GM10248 (cell line): ENCODE measurements around the gene APOB.

ENCODE experiments used
- CTCF ChIA-PET: fragments of 300-600 bp; sonication (Branson Sonifier 250); formaldehyde crosslinking; extraction: SDS; loops from one replicate; lab custom pipeline; 2021; ENCODE audit warnings: antibody characterized with exemption; lab: Yijun Ruan, JAX
- POLR2A ChIA-PET: fragments of 350-650 bp; sonication (Branson Sonifier 250); formaldehyde crosslinking; extraction: SDS; loops from one replicate; lab custom pipeline; 2020; ENCODE audit warnings: antibody characterized with exemption; lab: Yijun Ruan, JAX
- DNase-seq: peaks from one replicate; pipeline ENCODE4 v3.0.0; 2012; ENCODE audit errors: extremely low spot score
- TF ChIP-seq, protein P1 (sequence below): IDR thresholded peaks from 2 replicates; pipeline ENCODE4 v1.5.1; 2012; ENCODE audit warnings: mild to moderate bottlenecking, low read depth; ENCODE audit errors: extremely low read depth, missing control alignments, control extremely low read depth

Gene APOB

DNA sequence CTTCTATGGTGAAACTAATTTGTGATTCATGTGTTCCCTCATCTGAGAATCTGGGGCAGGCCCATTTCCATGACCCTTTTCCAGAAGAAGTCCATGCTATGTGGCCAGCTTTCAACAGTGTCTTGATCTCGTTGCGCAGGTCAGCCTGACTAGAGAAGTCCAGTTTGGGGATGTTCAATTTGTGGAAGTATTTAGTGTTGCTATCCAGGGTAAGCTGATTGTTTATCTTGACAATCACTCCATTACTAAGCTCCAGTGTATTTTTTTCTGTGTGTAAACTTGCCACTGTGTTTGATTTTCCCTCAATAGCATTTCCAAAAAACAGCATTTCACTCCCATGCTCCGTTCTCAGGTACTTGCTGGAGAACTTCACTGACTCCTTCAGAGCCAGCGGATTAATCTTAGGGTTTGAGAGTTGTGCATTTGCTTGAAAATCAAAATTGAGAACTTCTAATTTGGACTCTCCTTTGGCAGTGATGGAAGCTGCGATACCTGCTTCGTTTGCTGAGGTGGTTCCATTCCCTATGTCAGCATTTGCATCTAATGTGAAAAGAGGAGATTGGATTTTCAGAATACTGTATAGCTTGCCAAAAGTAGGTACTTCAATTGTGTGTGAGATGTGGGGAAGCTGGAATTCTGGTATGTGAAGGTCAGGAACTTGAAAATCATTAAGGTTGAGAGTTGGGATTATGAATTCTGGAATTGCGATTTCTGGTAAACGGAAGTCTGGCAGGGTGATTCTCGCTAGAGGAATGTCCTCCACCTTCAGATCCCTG is 35.7 kb downstream of the APOB start:
- TF ChIP-seq, protein P1, sequence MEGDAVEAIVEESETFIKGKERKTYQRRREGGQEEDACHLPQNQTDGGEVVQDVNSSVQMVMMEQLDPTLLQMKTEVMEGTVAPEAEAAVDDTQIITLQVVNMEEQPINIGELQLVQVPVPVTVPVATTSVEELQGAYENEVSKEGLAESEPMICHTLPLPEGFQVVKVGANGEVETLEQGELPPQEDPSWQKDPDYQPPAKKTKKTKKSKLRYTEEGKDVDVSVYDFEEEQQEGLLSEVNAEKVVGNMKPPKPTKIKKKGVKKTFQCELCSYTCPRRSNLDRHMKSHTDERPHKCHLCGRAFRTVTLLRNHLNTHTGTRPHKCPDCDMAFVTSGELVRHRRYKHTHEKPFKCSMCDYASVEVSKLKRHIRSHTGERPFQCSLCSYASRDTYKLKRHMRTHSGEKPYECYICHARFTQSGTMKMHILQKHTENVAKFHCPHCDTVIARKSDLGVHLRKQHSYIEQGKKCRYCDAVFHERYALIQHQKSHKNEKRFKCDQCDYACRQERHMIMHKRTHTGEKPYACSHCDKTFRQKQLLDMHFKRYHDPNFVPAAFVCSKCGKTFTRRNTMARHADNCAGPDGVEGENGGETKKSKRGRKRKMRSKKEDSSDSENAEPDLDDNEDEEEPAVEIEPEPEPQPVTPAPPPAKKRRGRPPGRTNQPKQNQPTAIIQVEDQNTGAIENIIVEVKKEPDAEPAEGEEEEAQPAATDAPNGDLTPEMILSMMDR, result no peak
- POLR2A ChIA-PET, result no interaction called here
- DNase-seq, result no peak
- CTCF ChIA-PET, result interaction anchor here (1.0 kb wide), 1 partner anchor 9 kb away, joined by 3 read pairs; no protein-coding TSS in a partner anchor

DNA sequence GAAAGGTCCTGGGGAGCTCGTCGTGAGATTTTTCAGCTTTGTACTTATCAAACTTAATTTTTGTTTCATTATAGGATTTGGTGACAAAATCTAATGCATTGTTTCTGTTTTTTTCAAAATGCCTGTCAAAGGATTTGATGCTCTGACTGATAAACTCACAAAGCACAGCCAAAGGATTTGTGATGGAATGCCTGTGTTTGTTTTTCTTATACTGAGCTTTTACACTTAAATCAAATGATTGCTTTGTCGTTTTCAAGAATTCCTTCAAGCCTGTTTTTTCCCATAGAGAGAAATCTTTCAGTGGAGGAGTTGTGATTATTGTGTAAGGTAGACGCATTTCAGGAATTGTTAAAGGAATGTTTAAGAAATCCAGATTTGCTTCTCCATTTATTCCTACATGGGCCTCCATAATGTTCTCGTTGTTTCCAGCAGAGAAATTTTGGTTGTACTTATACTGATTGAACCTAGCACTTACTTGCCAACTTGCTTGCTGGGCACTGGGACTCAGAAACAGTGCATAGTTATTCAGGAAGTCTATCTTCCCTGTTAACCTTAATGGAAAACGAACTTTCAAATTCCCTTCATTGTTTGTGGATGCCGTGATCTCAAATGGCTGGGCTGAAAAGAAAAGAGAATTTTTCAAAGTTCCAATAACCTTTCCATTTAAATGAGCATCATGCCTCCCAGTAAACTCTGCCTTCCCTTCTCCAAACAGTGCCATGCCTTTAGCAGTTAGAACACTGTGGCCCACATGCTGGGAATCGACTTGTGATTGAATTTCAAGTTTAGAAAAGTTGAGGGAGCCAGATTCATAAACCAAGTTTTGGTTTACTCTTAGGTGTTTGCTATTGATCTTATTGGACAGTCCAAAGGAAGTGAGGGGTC is 36.5 kb downstream of the APOB start:
- TF ChIP-seq, protein P1, result no peak
- CTCF ChIA-PET, result interaction anchor here (1.2 to 1.3 kb wide), 2 partner anchors 8 to 198 kb away, joined by 3 to 5 read pairs; no protein-coding TSS in a partner anchor
- POLR2A ChIA-PET, result no interaction called here
- DNase-seq, result no peak

DNA sequence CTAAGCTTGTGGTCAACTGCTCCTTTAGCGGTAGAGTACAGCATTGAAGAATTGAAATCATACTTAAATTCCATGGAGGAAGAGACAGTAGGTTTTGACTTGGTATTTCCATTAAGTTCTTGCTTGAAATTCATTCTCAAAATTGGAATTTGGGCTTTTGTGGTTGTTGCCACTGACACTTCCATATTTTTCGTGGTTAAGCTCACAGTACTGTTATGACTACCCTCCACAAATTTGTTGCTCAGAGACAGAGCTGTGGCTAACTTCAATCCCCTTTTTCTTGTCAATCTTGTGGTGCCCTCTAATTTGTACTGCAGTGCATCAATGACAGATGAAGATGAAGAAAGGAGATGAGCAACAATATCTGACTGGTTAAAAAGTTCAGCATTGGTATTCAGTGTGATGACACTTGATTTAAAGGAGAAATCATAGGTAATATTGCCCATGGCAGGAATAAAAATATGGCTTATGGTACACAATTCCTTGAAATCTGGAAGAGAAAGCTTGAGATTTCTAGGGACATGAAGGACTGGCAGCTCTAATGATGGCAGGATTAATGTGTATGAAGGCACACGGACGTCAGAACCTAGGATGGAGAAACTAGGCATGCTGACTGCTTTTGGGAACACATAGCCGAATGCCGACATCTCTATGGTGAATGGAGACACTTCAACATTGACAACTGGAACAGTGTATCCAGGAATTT is 37.3 kb downstream of the APOB start:
- ChIA-PET POLR2A (no interaction called here), CTCF (interaction anchor here (1.2 to 1.5 kb wide), 3 partner anchors 9 to 344 kb away, joined by 3 to 5 read pairs (median 3); no protein-coding TSS in a partner anchor)
- no peak for DNase-seq
- TF ChIP-seq, protein P1, result no peak

DNA sequence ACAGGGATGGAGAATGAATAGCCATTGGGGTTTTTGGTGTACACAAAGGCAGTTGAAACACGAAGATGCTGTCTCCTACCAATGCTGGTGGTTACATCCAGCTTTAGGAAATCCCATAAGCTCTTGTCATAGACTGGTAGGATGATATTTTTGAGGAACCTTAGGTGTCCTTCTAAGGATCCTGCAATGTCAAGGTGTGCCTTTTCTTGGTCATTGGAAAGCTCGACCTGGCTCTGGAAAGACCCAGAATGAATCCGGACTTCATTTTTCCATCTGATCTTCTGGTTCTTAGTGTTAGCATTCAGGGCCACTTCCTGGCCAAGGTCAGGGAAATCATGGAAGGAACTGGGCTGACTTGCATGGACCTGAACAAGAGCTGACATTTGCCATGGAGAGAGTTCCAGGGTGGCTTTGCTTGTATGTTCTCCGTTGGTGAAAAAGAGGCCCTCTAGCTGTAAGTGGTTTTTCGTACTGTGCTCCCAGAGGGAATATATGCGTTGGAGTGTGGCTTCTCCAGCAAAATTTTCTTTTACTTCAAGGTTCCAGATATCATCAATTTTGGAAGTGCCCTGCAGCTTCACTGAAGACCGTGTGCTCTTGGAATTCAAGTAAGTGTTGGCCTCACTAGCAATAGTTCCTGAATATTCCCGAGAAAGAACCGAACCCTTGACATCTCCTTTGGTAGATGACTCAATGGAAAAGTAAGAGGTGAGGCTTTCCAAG is 38.0 kb downstream of the APOB start:
- no peak for DNase-seq
- ChIA-PET CTCF (interaction anchor here (1.2 to 1.5 kb wide), 3 partner anchors 9 to 344 kb away, joined by 3 to 5 read pairs (median 3); no protein-coding TSS in a partner anchor), POLR2A (no interaction called here)
- TF ChIP-seq, protein P1, result no peak

DNA sequence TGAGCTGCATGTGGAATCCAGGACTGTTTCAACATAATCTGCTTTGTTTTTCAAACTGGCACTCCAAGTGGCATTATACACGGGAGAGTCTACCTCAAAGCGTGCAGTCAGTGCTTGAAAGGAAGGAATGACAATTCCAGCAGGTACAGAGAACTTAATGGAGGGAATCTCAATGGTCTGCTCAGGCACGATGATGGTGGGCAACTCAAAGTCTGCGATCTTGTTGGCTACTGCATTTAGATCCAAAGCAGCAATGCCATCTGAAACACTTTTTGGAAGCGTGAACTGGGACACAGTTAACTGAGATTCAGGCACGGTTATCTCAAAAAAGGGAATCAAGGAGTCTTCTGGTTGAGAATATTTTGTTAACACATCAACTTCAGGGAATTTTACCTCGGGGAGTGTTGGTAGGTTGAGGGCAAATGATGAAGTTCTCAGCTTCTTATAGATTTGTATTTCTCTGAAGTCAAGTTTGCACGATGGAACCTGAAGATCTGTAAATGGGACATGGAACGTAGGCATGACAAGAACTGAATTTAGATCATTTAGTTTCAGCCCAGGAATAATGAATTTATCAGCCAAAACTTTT is 38.7 kb downstream of the APOB start:
- ChIA-PET CTCF (interaction anchor here (1.5 kb wide), 1 partner anchor 343 kb away, joined by 3 read pairs; no protein-coding TSS in a partner anchor), POLR2A (no interaction called here)
- no peak for DNase-seq
- TF ChIP-seq, protein P1, result no peak
